Activated CD4-positive, CD25-positive, alpha-beta regulatory T cell treated with anti-CD3 and anti-CD28 coated beads, Interleukin-2, amount 50 U/mL, for 72 hours (primary cell): ENCODE results near the gene LSR.
"Not testable (repeated sequence)": the region's sequence is repeated elsewhere in the genome, so short reads cannot be mapped to it uniquely, and the experiment has no call there.

Source experiments
- DNase-seq: peaks from one replicate; pipeline ENCODE4 v3.0.0; 2021

LSR gene

DNA sequence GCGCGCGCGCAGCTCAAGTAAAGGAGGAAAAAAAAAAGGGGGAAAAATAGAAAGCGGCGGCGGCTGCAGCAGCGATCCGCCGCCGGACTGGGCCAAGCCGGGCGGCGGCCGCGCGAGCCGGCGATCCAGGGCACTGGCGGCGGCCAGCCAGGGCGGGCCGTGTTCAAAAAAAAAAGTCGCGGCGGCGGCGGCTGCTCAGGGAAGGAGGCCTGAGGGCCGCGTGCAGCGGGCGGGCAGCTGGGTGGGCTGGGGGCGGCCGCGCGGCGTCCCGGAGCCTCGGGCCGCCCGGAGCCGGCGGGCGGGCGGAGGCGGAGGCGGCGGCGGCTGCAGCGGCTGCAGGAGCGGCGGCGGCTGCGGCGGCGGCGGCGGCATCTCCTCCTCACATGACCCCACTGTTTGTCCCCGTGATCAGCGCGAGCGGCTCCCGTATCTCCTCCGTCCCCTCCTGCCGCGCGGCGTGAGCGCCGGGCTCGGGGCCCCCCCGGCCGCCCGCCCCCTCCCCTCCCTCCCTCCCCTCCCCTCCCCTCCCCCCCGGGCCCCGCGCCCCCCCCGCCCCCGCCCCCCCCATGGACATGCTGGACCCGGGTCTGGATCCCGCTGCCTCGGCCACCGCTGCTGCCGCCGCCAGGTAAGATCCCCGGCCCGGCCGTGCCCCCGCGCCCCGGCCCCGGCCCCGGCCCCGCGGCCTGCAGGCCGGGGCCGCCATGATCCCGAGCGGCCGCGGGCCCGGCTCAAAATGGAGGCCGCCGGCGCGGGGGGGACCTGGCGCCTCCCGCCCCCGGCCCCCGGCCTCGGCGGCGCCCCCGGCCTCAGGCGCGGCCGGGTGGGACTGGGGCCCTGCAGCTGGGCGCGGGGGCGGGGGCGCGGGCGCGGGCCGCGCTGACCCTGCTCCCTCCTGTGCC, 20.0 kb downstream of the LSR start, which contains the start of gene USF2:
TSS of gene USF2 (plus strand) at position 427 of the 902 bp plus-strand sequence. CDS start at position 567, 140 bp downstream.
- peak; percentile 72 for DNase-seq

DNA sequence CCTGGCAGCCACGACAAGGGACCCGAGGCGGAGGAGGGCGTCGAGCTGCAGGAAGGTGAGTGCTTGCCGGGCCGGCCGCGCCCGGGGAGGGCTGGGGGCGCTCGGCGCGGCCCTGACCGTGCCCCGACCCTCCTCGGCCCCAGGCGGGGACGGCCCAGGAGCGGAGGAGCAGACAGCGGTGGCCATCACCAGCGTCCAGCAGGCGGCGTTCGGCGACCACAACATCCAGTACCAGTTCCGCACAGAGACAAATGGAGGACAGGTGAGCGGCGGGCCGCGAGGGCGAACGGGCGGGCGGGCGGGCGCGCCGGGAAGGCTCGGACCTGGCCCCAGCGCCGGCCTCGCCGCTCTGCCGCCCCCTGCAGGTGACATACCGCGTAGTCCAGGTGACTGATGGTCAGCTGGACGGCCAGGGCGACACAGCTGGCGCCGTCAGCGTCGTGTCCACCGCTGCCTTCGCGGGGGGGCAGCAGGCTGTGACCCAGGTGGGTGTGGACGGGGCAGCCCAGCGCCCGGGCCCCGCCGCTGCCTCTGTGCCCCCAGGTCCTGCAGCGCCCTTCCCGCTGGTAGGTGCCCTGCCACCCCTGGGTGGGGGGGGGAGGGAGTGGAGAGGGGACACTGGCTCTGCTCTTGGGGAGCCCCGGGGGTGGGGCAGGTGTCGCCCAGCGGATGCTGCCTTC, 20.8 kb downstream of the LSR start:
- peak; percentile 83 for DNase-seq

DNA sequence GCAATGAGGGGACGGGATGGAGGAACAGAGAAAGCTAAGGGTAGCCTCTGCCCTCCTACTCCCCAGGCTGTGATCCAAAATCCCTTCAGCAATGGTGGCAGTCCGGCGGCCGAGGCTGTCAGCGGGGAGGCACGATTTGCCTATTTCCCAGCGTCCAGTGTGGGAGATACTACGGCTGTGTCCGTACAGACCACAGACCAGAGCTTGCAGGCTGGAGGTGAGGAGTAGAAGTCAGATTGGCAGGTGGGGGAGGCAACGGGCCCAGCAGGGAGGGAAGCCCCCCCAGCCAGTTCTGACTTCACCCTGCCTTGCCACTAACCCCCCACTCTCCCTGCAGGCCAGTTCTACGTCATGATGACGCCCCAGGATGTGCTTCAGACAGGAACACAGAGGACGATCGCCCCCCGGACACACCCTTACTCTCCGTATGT, 21.6 kb downstream of the LSR start:
- DNase-seq: no peak

DNA sequence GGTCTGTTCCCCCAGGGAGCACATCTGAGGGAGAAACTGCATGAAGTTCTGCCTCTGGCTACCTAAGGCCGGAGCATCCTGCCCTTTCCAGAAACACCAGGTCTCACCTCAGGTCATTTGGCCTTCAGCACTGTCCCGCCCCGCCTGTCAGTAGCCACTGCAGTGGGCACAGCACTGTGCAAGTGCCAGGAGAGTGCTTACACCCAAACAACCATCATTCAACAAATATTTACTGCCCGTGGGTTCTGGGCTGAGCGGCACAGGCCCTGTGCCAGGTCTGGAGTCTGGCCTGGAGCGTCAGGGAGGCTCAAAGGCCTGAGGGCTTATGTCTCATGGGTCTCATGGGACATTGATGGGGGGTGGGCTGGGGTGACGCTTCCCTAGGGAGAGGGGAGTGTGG, 22.7 kb downstream of the LSR start:
- no peak for DNase-seq

DNA sequence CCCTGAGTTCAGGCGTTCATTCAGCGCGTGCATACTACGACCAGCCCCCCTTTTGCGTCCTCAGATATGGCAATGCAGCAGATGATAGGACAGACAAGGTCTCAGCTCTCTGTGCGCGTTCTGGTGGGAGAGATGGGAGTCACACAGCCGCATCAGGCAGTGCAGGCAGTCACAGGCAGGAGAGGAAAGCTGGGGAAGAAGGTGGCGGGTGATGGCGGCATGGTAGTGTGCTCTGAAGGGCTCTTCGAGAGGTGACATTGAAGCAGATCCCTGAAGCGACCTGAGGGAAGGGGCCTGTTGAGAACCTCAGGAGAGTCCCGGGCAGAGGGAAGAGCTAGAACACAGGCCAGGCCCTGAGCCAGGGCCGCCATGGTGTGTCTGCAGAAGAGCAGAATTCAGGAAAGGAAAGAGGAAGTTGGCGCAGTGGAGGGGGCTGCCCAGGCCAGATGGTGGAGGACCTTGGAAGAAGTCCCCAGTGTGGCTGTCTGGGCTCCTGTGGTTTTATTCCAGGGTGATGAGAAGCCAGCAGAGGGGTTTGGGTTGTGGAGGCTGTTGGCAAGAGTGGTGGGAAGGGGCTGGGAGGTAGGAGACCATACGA, 23.4 kb downstream of the LSR start:
- no peak for DNase-seq

DNA sequence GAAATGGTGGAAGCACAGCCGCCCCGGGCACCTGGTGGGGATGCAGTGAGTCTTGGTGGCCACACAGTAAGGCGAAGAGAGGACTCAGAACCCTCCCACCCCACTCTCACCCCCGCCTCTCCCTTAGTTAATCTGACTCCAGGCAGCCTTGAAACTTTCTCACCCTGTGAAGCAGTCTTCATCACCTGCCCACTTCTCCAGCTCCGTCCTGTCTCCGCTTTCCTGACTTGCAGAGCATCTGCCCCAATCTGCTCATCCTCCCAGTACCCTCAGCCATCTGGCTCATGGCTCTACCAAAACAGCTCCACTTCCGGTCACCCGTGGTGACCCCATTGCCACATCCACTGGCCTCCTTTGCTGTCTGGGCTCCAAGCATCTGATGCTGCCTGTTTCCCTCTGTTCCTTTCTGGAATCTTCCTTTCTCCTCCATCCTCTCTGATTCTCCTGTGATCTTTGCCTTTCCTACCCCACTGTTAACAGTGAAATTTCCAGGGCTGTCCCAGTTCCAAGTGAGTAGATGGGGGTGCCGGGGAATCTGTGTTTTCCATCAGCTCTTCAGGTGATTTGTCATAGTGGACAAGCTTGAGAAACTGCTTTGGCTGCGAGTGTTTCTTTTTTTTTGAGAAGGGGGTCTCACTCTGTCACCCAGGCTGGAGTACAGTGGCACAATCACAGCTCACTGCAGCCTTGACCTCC, 24.3 kb downstream of the LSR start:
- no peak for DNase-seq

DNA sequence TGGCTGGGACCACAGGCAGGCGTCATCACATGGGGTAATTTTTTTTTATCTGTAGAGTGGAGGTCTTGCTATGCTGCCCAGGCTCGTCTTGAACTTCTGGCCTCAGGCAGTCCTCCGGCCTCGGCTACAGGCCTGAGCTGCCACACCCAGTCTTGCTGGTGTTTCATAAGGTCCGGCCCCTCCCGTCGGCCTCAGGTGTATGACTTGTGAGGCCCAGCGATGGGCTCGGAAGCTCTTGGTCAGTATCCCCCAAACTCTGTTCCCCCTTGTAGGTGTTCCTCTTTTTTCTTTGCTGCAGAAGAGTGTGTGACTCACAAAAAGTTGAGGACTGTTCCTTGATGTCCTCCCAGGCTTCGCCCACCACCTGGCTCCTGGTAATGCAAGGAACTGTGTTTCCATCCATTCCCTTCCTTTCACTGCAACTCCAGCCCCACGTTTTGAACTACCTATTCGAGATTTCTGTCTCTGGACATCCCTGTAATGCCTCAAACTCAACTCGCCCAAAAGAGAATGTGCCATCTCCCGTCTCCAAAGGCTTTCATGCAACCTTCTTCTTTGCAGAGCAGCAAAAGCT, 25.0 kb downstream of the LSR start:
- DNase-seq: no peak

DNA sequence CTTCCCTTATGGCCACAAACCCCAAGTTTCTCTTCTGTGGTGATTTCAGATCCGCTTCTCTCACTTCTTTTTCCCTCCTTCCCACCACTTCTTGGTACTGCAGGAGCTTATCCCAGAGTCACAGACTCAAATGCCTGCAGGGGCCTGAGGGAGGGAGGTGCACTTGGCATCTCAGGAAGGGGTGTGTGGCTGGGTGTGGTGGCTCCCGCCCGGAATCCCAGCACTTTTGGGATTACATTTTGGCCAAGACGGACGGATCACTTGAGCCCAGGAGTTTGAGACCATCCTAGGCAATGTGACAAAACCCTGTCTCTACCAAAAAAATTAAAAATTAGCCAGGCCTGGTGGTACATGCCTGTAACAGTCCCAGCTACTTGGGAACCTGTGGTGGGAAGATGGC, 25.5 kb downstream of the LSR start:
- DNase-seq: no peak

DNA sequence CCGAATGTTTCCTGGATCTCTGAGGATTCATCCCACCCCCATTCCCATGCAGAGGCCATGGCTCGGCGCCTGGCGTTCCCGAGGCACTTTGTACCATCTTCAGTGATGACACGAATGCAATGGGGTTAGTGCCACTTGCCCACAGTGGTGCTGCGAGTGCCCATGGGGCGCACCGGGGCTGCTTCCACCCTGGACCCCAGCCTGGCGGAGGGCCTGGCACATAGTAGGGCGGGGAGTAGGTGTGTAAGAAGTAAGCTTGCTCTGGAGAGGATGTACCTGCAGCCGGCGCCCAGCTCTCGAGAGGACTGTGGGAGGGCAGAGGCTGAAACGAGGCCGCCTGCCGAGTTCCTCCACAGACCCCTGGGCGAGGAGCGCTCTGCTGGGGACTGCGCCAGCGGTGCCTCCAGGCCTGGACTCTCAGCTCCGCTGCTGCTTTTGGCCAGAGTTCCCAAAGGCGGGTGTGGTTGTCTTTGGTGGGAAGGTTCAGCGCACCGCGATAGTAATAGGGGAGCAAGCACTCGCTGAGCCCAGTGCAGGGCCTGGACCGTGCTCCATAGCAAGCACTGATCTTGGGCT, 28.0 kb downstream of the LSR start:
- DNase-seq: no peak

DNA sequence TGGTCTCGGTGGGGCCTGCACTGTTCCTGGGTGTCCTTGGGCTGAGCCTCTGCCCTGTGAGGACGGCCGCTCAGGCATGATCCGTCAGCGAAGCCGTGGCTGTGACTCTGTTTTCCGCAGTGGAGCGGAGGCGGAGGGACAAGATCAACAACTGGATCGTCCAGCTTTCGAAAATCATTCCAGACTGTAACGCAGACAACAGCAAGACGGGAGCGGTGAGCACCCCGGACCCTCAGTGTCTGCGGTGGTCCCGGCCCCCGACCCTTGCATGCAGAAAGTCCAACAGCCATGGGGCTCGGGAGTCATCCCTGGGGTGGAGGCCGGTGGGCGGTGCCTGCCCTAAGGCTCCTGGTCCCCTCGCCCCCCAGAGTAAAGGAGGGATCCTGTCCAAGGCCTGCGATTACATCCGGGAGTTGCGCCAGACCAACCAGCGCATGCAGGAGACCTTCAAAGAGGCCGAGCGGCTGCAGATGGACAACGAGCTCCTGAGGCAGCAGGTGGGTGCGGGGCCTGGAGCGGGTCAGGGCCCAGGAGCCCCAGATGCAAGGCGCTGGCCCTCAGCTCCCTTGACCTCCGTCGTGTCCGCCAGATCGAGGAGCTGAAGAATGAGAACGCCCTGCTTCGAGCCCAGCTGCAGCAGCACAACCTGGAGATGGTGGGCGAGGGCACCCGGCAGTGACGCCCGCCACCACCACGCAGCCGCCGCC, 29.9 kb downstream of the LSR start:
- no peak for DNase-seq

DNA sequence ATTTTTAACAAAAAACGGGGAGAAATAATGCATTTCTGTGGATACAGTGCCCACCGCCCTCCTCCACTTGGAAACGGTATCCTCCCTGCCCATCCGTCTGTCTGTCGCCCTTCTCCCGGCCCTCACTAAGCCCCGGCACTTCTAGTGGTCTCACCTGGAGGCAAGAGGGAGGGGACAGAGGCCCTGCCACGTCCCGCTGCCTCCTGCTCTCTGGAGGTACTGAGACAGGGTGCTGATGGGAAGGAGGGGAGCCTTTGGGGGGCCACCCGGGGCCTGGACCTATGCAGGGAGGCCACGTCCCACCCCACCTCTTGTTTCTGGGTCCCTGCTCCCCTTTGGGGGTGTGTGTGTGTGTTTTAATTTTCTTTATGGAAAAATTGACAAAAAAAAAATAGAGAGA, 30.6 kb downstream of the LSR start:
- no peak for DNase-seq

DNA sequence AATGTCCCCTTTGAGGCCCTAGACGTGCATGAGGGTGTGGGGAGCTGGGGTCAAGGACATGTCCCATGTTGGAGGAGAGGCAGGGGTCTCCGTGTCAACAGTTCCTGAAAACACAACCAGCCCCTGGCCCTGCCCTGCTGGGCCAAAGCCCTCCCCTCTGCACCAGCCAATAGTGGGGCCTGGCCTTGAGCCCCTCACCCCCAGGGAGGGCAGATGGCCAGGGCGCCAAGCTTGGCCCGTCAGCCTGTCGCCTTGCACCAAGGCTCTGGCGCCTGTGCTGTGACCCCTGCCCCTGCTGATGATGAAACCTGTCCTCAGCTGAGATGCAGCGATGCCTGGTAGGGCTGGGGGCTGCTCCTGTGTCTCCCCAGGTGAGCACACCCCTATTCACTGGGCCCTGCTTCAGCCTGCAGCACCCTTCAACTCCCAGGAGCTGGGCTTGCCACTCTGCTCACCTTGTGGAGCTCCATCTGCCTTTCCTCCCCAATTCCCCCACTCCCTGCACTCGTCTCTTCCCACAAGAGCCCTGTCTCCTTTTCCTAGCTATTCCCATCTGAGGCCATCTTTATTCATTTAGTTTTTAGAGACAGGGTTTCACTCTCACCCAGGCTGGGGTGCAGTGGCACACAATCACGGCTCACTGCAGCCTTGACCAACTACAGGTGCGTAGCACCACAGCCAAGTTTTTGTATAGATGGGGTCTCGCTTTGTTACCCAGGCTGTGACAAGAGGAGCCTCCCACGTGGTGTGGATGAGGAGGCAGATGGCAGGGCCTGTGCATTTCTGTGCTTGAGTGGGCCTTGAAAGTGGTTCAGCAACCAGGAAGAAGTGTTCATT, 31.4 kb downstream of the LSR start:
- no peak for DNase-seq

DNA sequence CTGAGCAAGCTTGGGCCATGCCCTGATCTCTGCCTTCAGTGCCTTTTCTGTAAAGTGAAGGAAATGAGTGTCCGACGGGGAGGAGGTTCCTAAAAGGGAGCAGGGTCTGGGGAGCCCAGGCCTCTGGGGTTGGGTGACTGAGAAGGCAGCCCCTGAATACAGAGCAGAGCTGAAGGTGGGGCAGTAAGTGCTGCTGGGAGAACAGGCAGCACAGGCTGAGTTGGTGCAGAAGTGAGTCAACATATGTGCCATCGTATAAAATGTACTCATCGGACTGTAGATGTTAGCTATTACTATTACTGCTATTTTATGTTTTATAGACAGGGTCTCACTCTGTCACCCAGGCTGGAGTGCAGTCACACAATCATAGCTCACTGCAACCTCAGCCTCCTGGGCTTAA, 32.5 kb downstream of the LSR start:
- no peak for DNase-seq

DNA sequence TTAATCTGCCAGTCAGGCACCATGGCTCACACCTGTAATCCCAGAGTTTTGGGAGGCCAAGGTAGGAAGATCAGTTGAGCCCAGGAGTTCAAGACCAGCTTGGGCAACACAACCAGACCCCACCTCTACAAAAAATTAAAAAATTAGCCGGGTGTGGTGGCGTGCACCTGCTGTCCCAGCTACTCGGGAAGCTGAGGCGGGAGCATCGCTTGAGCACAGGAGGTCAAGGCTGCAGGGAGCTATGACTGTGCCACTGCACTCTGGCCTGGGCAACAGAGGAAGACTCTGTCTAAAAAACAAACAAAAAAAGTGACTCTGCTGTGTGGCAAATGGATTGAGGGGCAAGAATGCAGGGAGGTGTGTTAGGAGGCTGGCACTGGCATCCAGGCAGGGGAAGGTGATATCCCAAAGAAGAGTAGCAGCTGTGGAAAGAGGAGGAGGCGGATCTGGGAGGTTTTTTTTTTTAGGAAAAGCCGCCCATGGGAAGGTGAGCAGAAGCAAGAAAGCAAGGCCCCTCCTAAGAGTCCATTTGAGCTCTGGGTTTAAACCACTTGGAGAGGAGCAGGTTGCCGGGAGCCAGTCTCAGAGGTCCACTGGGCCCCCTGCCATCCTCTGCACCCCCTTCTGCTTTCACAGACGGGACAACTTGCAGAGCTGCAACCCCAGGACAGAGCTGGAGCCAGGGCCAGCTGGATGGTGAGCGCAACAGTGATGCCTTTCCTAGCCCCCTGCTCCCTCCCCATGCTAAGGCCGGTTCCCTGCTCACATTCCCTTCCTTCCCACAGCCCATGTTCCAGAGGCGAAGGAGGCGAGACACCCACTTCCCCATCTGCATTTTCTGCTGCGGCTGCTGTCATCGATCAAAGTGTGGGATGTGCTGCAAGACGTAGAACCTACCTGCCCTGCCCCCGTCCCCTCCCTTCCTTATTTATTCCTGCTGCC, 35.6 kb downstream of the LSR start:
- no peak for DNase-seq

DNA sequence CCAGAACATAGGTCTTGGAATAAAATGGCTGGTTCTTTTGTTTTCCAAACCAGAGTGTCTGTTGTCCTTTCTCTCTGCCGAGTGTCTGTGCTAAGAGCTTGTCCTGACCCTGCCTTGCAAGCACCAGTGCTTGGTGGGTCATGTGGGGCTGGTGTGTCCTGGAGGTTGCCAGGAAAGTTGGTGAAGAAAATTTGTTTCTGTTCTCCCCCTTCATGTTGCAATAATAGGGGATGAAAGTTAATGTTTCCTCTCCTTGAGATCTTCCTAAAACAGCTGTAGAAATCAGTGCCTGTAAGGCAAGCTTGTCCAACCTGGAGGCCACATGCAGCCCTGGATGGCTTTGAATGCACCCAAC, 36.3 kb downstream of the LSR start:
- no peak for DNase-seq

DNA sequence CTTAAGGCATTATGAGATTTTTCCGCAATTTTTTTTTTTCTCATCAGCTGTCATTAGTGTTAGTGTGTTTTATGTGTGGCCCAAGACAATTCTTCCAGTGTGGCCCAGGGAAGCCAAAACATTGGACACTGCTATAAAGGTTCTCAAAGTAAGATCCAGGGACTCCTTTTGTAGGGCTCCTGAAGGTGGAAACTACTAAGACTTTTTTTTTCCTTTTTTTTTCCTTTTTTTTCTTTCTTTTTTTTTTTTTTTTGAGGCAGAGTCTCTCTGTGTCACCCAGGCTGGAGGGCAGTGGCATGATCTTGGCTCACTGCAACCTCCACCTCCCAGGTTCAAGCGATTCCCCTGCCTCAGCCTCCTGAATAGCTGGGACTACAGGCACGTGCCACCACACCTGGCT, 36.7 kb downstream of the LSR start:
- DNase-seq: not testable (repeated sequence)

DNA sequence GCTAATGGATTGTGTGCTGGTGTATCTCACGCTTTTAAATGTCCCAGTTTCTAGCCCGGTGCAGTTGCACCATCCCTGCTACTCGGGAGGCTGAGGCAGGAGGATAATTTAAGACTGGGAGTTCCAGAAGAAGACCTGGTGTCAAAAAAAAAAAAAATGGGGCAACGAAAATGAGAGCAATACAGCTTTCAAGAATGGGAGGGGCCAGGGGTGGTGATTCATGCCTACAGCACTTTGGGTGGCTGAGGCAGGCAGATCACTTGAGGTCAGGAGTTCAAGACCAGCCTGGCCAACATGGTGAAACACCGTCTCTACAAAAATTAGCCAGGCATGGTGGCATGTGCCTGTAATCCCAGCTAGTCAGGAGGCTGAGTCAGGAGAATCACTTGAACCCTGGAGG, 37.3 kb downstream of the LSR start:
- DNase-seq: not testable (repeated sequence)

DNA sequence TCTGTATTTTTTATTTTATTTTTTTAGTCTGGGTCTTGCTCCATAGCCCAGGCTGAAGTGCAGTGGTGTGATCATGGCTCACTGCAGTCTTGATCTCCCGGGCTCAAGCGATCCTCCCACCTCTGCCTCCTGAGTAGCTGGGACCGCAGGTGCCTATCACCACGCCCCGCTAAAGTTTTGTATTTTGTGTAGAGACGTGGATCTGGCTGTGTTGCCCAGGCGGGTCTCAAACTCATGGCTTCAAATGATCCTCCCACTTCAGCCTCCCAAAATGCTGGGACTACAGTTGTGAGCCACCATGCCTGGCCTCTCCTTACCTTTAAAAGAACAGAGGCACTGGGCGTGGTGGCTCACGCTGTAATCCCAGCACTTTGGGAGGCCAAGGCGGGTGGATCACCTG, 38.9 kb downstream of the LSR start:
- DNase-seq: no peak

DNA sequence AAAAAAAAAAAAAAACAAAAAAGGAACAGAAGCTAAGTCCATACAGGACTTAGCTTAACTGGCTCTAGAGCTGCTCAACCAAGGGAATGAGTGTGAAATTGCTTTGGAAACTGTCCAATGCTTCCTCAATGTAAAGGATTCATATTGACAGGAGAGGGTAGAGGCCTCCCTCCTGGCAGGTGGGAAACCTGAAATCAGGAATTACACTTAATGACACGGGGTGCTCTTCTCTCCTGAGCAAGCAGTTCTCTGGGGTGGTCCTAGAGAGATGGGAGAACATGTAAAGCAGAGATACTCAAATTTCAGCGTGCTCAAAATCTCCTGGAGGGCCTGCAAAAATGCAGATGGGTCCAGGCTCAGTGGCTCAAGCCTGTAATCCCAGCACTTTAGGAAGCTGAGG, 39.5 kb downstream of the LSR start:
- DNase-seq: no peak

DNA sequence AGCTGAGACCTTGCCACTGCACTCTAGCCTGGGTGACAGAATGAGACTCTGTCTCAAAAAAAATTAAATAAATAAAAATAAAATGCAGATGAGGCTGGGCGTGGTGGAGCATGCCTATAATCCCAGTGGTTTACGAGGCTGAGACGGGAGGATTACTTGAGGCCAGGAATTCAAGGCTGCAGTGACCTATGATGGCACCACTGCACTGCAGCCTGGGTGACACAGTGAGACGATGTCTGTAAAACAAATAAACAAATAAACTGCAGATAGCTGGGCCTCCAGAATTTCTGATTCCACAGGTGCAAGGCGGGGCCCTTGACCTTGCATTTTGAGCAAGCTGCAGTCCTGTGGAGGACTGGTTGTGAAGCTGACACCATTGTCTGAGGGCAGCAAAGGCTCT, 40.1 kb downstream of the LSR start:
- no peak for DNase-seq
